ENCODE data around the gene KANK3. TPM values are rescaled to one million over a fixed set of nuclear protein-coding genes. Genes with fewer than 3 reads are reported as not detected.

Gene KANK3
- total and polyA plus RNA-seq, 2 donors (not counting 1 experiment from before 2014, with no cell fraction given): 0.17 to 0.23 TPM

- peaks cover 37% of the 10 kb centered on the region for H3K79me2 ChIP-seq (ENCODE audit: control insufficient read depth, insufficient read depth, low read length)
Observed at GRCh38 chr19:8321067-8321985, 21.7 kb downstream of the KANK3 start, which contains the start of the genes NDUFA7 and RPS28. Gene NDUFA7, minus strand, starts transcription at chr19:8321375. Its CDS starts 17 bp downstream, at chr19:8321358. Gene RPS28, plus strand, starts transcription at chr19:8321496. Its CDS starts 35 bp downstream, at chr19:8321531.

GRCh38 chr19:8320564-8321066 lies 22.4 kb downstream of the KANK3 start:
- H3K4me1 ChIP-seq (ENCODE audit: control insufficient read depth, extremely low read depth, insufficient read depth, low read length): peaks cover 11% of the 10 kb centered on the region
- H3K36me3 ChIP-seq (ENCODE audit: control insufficient read depth, insufficient read depth, low read length): peaks cover 12% of the 10 kb centered on the region
- peaks cover 37% of the 10 kb centered on the region for H3K79me2 ChIP-seq (ENCODE audit: control insufficient read depth, insufficient read depth, low read length)
- no peaks in the 10 kb centered on the region for H4K20me1 ChIP-seq (ENCODE audit: control insufficient read depth, extremely low read depth, insufficient read depth, low read length)
- H3K4me3 ChIP-seq (replicated peaks in 1 of 4; ENCODE audit: control extremely low read depth in 1 of 4, insufficient read depth in 1 of 4, low read depth in 3 of 4, low read length in 4 of 4): peak overlapping the region; percentile 86 to 100 (median 96)
- H3K4me2 ChIP-seq (ENCODE audit: extremely low read depth, insufficient read depth, low read length): peak overlapping the region; percentile 98
- peak overlapping the region; percentile 88 for H3K27ac ChIP-seq (ENCODE audit: insufficient read depth, low read length)
- H3K9me3 ChIP-seq (ENCODE audit: control insufficient read depth, insufficient read depth, low read depth, low read length): no peaks in the 10 kb centered on the region
- TF ChIP-seq CTCF (conservative IDR thresholded peaks at IDR 0.05 in 1 of 2, IDR thresholded peaks at IDR 0.05 in 1 of 2; ENCODE audit: low read depth in 1 of 2, low read length in 2 of 2) (no peak), EZH2 (IDR thresholded peaks at IDR 0.05; ENCODE audit: low read length, missing control alignments) (no peak)
- H2AFZ ChIP-seq (ENCODE audit: low read length): peak overlapping the region; percentile 17
- peak overlapping the region; percentile 97 for H3K9ac ChIP-seq (ENCODE audit: insufficient read depth, low read length)
- no peak for DNase-seq (ENCODE audit: low read depth in 2 of 2)
- no peaks in the 10 kb centered on the region for H3K27me3 ChIP-seq (ENCODE audit: control insufficient read depth, insufficient read depth, low read length)

More at GRCh38 chr19:8321067-8321985, 21.7 kb downstream of the KANK3 start, which contains the start of the genes NDUFA7 and RPS28:
- Histone ChIP-seq H3K9me3 (ENCODE audit: control insufficient read depth, insufficient read depth, low read depth, low read length) (no peaks in the 10 kb centered on the region), H3K36me3 (ENCODE audit: control insufficient read depth, insufficient read depth, low read length) (peaks cover 12% of the 10 kb centered on the region), H3K9ac (ENCODE audit: insufficient read depth, low read length) (peak within 1 kb of the TSS; percentile 97), H3K27me3 (ENCODE audit: control insufficient read depth, insufficient read depth, low read length) (no peaks in the 10 kb centered on the region), H3K27ac (ENCODE audit: insufficient read depth, low read length) (peak within 1 kb of the TSS; percentile 88), H3K4me2 (ENCODE audit: extremely low read depth, insufficient read depth, low read length) (peak within 1 kb of the TSS; percentile 99), H3K4me1 (ENCODE audit: control insufficient read depth, extremely low read depth, insufficient read depth, low read length) (peaks cover 11% of the 10 kb centered on the region), H3K4me3 (replicated peaks in 1 of 4; ENCODE audit: control extremely low read depth in 1 of 4, insufficient read depth in 1 of 4, low read depth in 3 of 4, low read length in 4 of 4) (peak within 1 kb of the TSS; percentile 86 to 100 (median 96)), H2AFZ (ENCODE audit: low read length) (peak within 1 kb of the TSS; percentile 51), H4K20me1 (ENCODE audit: control insufficient read depth, extremely low read depth, insufficient read depth, low read length) (no peaks in the 10 kb centered on the region)
- DNase-seq (ENCODE audit: low read depth in 2 of 2): peak; percentile 88 to 96
- TF ChIP-seq CTCF (conservative IDR thresholded peaks at IDR 0.05 in 1 of 2, IDR thresholded peaks at IDR 0.05 in 1 of 2; ENCODE audit: low read depth in 1 of 2, low read length in 2 of 2): peak in 1 of 2 donors; percentile 15
- no peak for TF ChIP-seq EZH2 (IDR thresholded peaks at IDR 0.05; ENCODE audit: low read length, missing control alignments)

Data from fibroblast of lung (primary cell).